ENCODE results near the gene COG3. TPM values are rescaled to one million over a fixed set of nuclear protein-coding genes. Genes with fewer than 3 reads are reported as not detected.
"Not testable (repeated sequence)": the region's sequence is repeated elsewhere in the genome, so short reads cannot be mapped to it uniquely, and the experiment has no call there.

COG3 gene, protein sequence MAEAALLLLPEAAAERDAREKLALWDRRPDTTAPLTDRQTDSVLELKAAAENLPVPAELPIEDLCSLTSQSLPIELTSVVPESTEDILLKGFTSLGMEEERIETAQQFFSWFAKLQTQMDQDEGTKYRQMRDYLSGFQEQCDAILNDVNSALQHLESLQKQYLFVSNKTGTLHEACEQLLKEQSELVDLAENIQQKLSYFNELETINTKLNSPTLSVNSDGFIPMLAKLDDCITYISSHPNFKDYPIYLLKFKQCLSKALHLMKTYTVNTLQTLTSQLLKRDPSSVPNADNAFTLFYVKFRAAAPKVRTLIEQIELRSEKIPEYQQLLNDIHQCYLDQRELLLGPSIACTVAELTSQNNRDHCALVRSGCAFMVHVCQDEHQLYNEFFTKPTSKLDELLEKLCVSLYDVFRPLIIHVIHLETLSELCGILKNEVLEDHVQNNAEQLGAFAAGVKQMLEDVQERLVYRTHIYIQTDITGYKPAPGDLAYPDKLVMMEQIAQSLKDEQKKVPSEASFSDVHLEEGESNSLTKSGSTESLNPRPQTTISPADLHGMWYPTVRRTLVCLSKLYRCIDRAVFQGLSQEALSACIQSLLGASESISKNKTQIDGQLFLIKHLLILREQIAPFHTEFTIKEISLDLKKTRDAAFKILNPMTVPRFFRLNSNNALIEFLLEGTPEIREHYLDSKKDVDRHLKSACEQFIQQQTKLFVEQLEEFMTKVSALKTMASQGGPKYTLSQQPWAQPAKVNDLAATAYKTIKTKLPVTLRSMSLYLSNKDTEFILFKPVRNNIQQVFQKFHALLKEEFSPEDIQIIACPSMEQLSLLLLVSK
- total RNA-seq: 23.9 TPM

DNA sequence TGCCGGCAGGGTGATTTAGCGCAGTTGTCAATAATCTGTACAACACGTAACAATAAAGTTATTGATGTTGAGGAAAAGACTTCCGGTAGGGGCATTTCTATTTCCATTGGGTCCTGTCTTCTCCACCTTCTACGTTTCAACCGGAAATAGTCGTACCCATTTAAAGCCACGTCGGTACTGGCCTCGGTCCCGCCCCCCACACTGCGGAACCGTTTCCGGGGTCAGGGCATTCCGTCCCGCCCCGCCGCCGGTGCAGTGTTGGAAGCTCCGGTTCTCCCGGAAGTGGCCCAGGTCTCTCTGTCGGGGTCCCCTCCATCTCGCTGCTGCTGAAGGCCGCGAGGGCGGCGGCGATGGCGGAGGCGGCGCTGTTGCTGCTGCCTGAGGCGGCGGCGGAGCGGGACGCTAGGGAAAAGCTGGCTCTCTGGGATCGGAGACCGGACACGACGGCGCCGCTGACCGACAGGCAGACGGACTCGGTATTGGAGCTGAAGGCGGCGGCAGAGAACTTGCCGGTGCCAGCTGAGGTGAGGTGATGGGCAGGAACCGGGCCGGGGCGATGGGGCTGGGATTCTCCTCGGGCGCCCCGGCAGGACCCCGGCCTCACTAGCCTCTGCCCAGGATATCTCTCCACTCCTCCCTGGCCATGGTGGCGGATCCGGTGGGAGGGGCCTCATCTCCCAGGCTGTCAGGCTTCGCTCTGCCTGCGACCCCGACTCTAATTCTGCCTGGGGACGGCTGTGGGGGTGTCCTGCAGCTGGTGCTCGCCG, at the start of gene COG3:
Gene COG3 (plus strand): TSS at position 253 of the 767 bp plus-strand sequence. CDS start 98 bp downstream, at position 351.
- DNase-seq (ENCODE audit: low spot score): peak; percentile 95

DNA sequence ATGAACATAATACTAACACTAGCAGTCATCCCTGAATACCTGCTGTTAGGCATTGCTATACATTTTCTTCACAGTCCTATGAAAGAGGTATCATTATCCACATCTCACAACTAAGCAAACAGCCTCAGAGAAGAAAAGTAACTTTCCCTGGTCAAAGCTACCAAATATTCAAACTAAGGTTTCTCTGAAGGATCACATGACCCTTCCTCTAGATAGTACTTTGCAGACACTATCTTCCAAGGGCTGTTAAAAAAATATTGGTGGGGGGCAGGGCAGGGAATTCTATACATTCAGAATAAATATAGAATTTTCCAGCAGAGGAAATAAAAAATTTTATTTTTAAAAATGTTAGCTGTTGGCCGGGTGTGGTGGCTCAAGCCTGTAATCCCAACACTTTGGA, 49.6 kb upstream of the COG3 start:
- no peak for DNase-seq (ENCODE audit: low spot score)

DNA sequence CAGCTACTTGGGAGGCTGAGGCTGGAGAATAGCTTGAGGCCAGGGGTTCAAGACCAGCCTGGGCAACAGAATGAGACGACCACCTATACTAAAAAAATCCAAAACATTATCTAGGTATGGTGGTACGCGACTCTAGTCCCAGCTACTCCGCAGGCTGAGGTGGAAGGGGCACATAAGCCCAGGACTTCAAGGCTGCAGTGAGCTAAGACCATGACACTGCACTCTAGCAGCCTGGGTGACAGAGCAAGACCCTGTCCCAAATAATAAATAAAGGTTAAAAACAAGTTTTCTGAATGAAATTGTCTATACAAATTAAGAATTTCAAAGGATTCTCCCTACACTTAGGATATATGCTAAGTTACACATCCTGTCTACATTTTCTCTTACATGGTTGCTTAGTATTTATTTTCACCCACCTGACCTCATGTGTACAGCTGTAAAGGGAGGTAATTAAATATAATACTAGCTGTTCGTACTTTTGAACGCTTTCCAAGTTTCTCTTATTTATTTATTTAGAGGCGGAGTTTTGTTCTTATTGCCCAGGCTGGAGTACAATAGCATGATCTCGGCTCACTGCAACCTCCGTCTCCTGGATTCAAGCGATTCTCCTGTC, 48.1 kb upstream of the COG3 start:
- no peak for DNase-seq (ENCODE audit: low spot score)

DNA sequence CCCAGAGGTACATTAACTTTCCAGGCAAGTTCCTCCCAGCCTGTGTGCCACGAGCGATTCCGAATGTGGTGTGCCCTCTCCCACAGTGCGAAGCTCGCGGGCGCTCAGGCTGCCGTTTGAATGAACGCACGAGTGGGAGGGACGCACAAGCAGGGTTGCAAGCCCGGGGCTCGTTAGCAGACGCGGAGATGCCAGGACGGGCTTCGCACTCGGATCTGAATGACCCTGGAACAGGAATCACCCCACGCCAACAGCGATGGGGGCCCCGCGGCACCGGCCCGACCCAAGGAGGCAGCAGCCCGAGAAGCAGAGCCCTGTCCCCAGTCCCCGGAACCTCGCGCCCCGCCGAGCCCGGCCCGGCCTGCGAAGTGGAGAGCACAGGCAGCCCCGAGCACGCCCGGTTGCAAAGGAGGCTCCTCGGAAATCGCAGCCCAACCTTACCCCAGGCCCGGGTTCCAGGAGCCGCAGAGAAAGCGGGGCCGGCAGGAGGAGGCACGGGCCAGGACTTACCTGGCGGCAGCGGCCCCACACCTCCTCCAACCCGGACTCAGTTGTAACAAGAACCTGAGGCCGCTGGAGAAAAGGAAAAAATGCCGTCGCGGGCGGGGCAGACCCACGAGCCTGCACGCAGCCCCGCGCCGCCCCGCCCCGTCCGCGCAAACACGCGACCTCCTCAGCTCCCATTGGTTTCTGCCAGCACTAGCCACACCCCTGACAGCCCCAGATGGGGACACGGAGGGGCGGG, 46.8 kb upstream of the COG3 start, which contains the start of gene SLC25A30:
Gene SLC25A30 (minus strand): TSS at position 584 of the 745 bp plus-strand sequence. CDS start 6,948 bp downstream, outside the sequence.
- DNase-seq (ENCODE audit: low spot score): peak; percentile 95

DNA sequence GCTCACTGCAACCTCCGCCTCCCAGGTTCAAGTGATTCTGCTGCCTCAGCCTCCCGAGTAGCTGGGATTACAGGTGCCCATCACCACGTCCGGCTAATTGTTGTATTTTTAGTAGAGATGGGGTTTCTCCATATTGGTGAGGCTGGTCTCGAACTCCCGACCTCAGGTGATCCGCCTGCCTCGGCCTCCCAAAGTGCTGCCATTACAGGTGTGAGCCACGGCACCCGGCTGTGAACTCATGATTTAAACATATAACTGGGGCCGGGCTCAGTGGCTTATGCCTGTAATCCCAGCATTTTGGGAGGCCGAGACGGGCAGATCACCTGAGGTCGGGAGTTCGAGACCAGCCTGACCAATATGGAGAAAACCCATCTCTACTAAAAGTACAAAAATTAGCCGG, 45.4 kb upstream of the COG3 start:
- DNase-seq (ENCODE audit: low spot score): not testable (repeated sequence)

DNA sequence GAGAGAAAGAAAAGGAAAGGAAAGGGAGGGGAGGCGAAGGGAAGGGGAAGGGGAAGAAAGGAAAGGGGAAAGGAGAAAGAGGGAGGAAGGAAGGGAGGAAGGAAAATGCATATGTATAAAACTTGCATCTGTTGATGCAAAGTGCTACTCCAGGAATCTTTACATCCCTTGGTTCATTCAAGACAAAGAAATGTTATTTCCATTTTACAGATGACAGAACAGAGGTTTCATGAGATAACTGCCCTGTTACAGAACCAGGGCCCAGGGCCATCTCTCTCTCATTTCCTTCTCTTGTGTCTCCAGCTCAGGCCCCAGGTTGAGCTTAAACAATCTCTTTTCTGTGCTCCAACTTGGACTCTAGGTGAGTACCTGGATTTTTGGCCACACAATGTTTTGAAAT, 44.8 kb upstream of the COG3 start:
- no peak for DNase-seq (ENCODE audit: low spot score)

DNA sequence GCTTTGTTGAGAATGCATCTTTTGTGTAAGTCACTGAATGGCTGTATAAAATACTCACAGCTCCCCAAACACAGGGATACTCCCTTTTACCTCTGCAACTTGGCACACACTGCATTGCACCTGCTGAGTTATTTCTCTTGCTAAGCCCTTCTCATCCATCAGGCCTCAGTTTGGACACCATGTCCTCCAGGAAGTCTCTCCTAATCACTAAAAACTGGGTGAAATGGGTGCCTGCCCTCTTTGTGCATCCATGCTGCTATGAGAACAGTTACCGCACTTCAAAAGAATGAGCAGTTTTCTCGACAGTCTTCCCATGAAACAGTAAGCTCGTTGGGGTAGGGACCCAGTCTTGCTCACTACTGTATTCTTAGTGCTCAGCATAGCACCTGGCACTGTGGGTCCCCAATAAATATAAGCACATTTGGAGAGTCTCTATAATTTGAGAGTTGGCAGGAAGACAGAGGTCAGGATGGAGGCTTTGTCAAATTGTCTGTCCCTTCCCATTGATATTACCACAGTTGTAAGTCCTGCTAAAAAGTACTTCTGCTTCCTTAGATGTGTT, 41.9 kb upstream of the COG3 start:
- DNase-seq (ENCODE audit: low spot score): no peak

DNA sequence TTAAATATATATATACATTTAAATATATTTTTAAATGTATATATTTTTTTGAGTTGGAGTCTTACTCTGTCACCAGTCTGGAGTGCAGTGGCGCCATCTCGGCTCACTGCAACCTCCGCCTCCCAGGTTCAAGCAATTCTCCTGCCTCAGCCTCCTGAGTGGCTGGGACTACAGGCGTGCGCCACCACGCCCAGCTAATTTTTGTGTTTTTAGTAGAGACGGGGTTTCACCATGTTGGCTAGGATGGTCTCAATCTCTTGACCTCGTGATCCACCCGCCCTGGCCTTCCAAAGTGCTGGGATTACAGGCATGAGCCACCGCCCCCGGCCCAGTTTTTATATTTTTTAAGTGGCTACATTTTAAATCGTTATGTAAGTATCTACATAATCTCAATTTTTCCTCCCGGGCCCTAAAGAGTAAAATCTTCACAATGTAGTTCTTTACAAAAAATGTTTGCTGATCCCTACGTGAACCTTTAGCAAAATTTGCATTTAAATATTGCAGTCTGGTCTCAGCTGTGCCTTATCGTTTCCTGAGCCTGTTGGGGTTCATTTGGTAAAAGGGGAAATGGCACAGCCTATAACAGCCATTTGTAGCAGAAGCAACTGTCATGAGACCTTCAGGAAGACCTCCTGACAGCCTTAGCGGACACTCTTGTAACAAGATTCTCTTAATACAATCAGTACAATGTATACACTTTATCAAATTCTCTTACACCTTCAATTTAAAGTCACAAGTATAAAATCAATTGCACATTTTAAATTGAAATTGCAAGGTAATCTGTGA, 38.5 kb upstream of the COG3 start:
- DNase-seq (ENCODE audit: low spot score): not testable (repeated sequence)

DNA sequence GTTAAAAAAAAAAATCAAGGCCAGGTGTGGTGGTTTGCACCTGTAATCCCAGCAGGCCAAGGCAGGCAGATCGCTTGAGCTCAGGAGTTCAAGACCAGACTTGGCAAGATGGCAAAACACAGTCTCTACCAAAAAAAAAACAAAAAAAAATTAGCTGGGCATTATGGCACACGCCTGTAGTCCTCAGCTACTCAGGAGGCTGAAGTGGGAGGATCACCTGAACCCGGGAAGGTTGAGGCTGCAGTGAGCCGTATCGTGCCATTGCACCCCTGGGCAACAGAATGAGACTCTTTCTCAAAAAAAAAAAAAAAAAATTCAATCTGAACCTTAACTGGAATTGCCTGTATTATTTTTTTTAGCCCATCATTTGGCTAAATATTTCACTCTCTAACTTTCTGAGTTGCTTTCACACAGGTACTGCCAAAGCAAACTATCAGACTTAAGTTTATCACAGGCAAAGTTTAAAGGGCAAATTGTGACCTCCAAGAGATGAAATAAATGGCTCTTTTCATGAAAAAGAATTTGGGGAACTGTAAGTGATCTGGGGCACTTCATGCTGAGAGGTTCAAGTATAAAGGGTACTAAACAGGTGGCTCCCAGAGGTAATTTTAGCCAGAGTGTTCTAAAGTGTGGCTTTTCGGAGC, 31.9 kb upstream of the COG3 start:
- no peak for DNase-seq (ENCODE audit: low spot score)

DNA sequence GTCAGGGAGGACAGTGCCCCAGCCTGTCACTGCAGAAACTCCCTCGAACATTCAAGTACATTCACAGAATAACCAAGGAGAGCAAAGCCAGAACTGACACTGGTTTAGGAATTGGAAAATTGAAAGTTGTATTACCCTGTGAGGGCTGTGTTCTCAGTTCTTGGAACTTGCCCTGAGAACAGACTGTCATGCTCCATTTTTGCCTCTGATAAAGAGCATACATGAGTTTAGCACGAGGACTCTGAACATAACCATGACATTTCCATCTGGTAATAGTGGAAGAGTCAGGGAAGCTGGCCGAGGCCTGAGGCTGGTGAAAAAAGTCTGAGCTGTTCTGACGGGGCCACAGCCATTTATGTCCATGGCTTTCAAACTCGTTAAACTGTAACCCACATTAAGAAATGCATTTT, 31.4 kb upstream of the COG3 start:
- DNase-seq (ENCODE audit: low spot score): no peak

DNA sequence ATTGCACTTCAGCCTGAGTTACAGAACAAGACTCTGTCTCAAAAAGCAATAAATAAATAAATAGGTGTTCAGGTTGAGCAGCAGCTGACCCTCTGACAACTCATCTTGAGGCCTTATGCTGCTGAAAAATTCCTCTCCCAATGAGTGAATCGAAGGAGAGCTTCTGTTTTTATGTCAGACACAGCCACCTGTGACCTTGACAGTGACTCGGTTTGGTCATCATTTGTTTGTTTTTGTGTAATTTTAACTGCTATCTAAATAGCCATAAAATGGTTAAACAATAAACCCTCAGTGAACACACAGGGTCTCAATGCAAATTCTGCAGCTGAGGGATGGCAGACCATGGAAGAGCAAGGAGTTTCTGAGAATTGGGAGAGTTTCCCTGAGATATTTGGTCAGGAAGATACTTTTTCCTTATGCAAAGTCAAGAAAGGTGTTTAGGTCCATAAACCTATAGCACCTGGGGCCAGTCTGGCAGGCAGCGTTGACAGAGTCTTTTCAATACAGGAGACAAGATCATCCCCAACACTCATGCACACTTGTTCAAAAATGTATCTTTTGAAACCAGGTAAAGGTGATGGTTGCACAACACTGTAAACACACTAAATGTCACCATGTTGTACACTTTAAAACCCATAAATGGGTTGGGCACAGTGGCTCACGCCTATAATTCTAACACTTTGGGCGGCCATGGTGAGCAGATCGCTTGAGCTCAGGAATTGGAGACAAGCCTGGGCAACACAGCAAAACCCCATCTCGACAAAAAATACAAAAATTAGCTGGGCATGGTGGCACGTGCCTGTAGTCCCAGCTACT, 30.0 kb upstream of the COG3 start:
- no peak for DNase-seq (ENCODE audit: low spot score)

DNA sequence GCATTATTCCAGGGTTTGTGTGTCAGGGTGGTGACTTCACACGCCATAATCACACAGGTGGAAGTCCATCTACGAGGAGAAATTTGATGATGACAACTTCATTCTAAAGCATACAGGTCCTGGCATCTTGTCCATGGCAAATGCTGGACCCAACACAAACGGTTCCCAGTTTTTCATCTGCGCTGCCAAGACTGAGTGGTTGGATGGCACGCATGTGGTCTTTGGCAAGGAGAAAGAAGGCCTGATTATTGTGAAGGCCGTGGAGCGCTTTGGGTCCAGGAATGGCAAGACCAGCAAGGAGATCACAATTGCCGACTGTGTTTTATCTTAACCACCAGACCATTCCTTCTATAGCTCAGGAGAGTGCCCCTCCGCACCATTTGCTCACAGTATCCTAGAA, 28.4 kb upstream of the COG3 start:
- DNase-seq (ENCODE audit: low spot score): no peak

DNA sequence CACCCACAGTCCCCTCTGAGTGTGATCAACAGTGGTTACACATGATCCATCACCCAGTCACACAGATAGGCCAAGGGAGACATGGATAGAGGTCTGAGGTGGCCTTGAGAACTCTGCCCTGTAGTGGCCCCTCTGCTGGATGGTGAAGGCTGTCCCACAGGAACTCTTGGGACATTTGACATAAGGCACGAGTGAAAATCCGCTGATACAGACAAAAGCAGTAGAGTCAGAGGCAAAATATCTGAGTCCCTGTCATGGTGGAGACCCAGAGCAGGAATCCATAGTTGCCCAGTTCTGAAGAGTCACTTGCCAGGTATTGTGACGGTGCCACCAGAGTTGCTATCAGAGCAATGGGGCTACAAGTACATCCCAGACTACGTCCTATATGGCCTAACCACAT, 27.8 kb upstream of the COG3 start:
- DNase-seq (ENCODE audit: low spot score): no peak

DNA sequence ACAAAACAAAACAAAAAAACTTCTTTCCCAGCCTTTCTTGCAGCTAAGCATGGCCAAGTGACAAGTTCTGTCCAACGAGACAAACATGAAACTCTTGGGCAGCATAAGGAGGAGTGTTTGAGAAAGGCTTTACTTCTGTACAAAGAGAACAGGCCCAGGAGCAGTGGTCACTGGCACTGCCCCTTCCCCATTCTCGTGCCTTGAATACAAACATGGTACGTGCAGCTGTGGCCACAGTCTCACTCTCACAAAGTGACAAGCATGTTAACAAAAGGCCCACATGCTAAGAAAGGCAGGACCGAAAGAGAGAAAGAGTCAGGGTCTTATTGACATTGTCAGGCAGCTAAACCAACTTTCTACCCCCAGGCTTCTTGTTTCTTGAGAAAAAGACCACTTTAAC, 26.8 kb upstream of the COG3 start:
- DNase-seq (ENCODE audit: low spot score): no peak

DNA sequence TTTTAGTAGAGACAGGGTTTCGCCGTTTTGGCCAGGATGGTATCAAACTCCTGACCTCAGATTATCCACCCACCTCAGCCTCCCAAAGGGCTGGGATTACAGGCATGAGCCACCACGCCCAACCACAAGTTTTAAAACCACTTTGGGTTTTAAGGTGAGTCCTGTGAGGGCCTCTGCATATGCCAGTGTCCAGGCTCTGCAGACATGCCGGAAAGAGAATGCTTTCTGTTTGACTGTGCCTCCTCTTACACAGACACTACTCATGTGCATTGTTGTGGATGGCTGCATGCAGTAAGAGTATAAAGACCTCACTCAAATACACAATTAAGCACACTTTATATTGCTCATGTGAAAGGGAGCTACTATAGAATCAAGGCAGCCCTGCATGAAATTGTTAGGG, 25.7 kb upstream of the COG3 start:
- no peak for DNase-seq (ENCODE audit: low spot score)

DNA sequence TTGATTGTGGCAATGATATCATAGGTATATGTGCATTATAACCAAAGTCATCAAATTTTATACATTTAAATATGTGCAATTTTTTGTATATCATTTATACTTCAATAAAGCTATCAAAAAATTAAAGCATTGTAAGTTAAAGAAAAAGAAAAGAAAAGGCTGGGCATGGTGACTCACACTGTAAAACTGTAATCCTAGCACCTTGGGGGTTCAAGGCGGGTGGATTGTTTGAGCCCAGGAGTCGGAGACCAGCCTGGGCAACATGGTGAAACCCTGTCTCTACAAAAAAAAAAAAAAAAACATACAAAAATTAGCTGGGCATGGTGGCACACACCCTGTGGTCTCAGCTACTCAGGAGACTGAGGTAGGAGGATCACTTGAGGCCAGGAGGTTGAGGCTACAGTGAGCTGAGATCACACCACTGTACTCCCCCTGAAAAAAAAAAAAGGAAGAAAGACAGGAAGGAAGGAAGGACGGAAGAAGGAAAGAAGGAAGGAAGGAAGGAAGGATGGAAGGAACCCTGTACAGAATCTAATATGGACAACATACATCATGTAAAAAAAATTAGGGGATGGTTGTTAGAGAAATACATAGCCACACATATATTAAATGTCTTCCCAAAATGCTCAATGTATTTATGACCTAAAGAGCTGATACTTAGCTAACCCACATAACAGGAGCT, 24.8 kb upstream of the COG3 start:
- no peak for DNase-seq (ENCODE audit: low spot score)

DNA sequence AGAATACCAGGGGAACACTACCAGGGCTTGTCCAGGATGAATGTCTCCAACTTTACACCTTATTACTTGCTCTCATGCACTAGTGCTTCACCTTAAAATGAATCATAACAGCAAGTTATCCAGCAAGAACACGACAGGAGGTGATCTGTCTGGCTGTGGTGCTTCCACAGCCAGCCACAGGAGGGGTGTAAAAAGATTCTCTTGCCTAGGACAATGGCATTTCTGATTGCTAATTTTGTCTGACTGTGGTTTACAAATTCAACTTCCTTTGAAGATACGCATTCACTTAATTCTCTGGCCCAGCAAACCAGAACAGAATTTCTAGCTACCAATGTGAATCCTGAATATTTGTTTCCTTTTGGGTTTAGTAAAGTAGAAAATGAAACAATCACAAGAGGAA, 23.1 kb upstream of the COG3 start:
- no peak for DNase-seq (ENCODE audit: low spot score)

DNA sequence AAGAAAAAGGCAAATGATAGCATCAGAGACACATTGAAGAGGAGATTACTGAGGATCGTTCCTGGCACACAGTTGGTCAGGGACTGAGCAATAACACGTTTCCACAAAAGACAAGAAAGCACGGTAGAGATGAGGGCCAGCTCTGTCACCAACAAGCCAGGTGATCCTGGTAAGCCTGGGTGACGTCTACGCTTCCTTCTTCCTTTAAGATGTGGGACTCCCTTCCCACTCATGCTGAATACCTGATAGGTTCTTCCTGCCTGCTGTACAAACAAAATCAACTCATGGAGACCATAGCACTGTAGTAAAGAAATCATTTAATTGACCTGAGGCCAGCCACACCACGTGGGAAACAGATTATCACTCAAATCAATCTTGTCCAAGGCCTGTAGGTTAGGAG, 19.7 kb upstream of the COG3 start:
- DNase-seq (ENCODE audit: low spot score): no peak

Measured in mucosa of gallbladder (tissue), 1 donor.